SK-N-SH treated with all-trans-retinoic acid at 6 μM for 48 hours (cell line): ENCODE data around the gene MVB12B.

Experiments used
- ATAC-seq: fragments of 200-7000 bp; cut with Tn5 transposase; 3 replicates; pipeline ENCODE4 v1.9.1; 2020; ENCODE audit warnings: mild to moderate bottlenecking, moderate library complexity
- ARNTL ChIP-seq: fragments of 450-650 bp; formaldehyde crosslinking; IDR thresholded peaks from 2 replicates; pipeline ENCODE4 v1.5.0; 2020; ENCODE audit warnings: low read depth, mild to moderate bottlenecking, moderate library complexity, borderline replicate concordance
- BACH2 ChIP-seq: fragments of 250-450 bp; sonication (Bioruptor Pico); IDR thresholded peaks from 2 replicates; pipeline ENCODE4 v1.9.0; 2021; ENCODE audit warnings: mild to moderate bottlenecking, borderline replicate concordance
- CSDC2 ChIP-seq: fragments of 250-450 bp; sonication (Bioruptor Pico); IDR thresholded peaks from 2 replicates; pipeline ENCODE4 v1.5.0; 2020; ENCODE audit warnings: mild to moderate bottlenecking, moderate library complexity
- CSRNP3 ChIP-seq: fragments of 250-450 bp; sonication (Bioruptor Pico); IDR thresholded peaks from 2 replicates; pipeline ENCODE4 v1.5.1; 2021; ENCODE audit warnings: mild to moderate bottlenecking, moderate library complexity
- ESRRG ChIP-seq: fragments of 250-450 bp; sonication (Bioruptor Pico); IDR thresholded peaks from 2 replicates; pipeline ENCODE4 v1.6.1; 2021; ENCODE audit warnings: mild to moderate bottlenecking
- GLIS3 ChIP-seq: fragments of 250-450 bp; sonication (Bioruptor Pico); IDR thresholded peaks from 2 replicates; pipeline ENCODE4 v1.5.0; 2020; ENCODE audit warnings: mild to moderate bottlenecking, moderate library complexity
- ISL1 ChIP-seq: fragments of 250-450 bp; sonication (Bioruptor Pico); IDR thresholded peaks from 2 replicates; pipeline ENCODE4 v2.1.2; 2022; ENCODE audit warnings: mild to moderate bottlenecking, moderate library complexity
- OSR1 ChIP-seq: fragments of 250-450 bp; sonication (Bioruptor Pico); IDR thresholded peaks from 2 replicates; pipeline ENCODE4 v1.8.0; 2022; ENCODE audit warnings: moderate library complexity, mild to moderate bottlenecking, inconsistent platforms
- POU6F1 ChIP-seq: fragments of 250-450 bp; sonication (Bioruptor Pico); IDR thresholded peaks from 2 replicates; pipeline ENCODE4 v1.8.0; 2021; ENCODE audit warnings: low read depth, mild to moderate bottlenecking, moderate library complexity, borderline replicate concordance
- PPARA ChIP-seq: fragments of 250-450 bp; sonication (Bioruptor Pico); IDR thresholded peaks from 2 replicates; pipeline ENCODE4 v1.5.0; 2020; ENCODE audit warnings: mild to moderate bottlenecking, borderline replicate concordance
- RARB ChIP-seq: fragments of 250-450 bp; sonication (Bioruptor Pico); IDR thresholded peaks from 2 replicates; pipeline ENCODE4 v1.8.0; 2021; ENCODE audit warnings: mild to moderate bottlenecking, moderate library complexity
- SNAI2 ChIP-seq: fragments of 250-450 bp; sonication (Bioruptor Pico); IDR thresholded peaks from 2 replicates; pipeline ENCODE4 v1.5.0; 2020; ENCODE audit warnings: mild to moderate bottlenecking, moderate library complexity
- TCF4 ChIP-seq: fragments of 250-450 bp; sonication (Bioruptor Pico); IDR thresholded peaks from 2 replicates; pipeline ENCODE4 v1.8.0; 2021; ENCODE audit warnings: mild to moderate bottlenecking, moderate library complexity, borderline replicate concordance
- TOX ChIP-seq: fragments of 250-450 bp; sonication (Bioruptor Pico); IDR thresholded peaks from 2 replicates; pipeline ENCODE4 v1.8.0; 2021; ENCODE audit warnings: mild to moderate bottlenecking, moderate library complexity, borderline replicate concordance
- TSHZ2 ChIP-seq: fragments of 250-450 bp; sonication (Bioruptor Pico); IDR thresholded peaks from 2 replicates; pipeline ENCODE4 v1.5.0; 2020; ENCODE audit warnings: mild to moderate bottlenecking, moderate library complexity
- ZFP3 ChIP-seq: fragments of 250-450 bp; sonication (Bioruptor Pico); IDR thresholded peaks from 2 replicates; pipeline ENCODE4 v1.5.0; 2020; ENCODE audit warnings: mild to moderate bottlenecking, moderate library complexity
- ZNF565 ChIP-seq: fragments of 450-650 bp; formaldehyde crosslinking; conservative IDR thresholded peaks from 2 replicates; pipeline ENCODE4 v1.5.0; 2020; ENCODE audit warnings: low read depth, mild to moderate bottlenecking, moderate library complexity
- ZNF70 ChIP-seq: fragments of 450-650 bp; formaldehyde crosslinking; IDR thresholded peaks from 2 replicates; pipeline ENCODE4 v1.5.0; 2020; ENCODE audit warnings: mild to moderate bottlenecking, moderate library complexity
- ZNF8 ChIP-seq: fragments of 450-650 bp; formaldehyde crosslinking; IDR thresholded peaks from 2 replicates; pipeline ENCODE4 v1.5.0; 2020; ENCODE audit warnings: mild to moderate bottlenecking, moderate library complexity
- TF ChIP-seq, protein P1 (sequence below): fragments of 250-450 bp; sonication (Bioruptor Pico); IDR thresholded peaks from 2 replicates; pipeline ENCODE4 v1.5.1; 2020; ENCODE audit warnings: low read depth, mild to moderate bottlenecking, moderate library complexity
- TF ChIP-seq, protein P2 (sequence below): fragments of 250-450 bp; sonication (Bioruptor Pico); IDR thresholded peaks from 2 replicates; pipeline ENCODE4 v1.8.0; 2020; ENCODE audit warnings: mild to moderate bottlenecking, moderate library complexity, borderline replicate concordance

The MVB12B gene

GRCh38 chr9:126420643-126421564 lies 94.3 kb downstream of the MVB12B start (continued):
- TF ChIP-seq TOX (CRISPR knock-in tag) (no peak), ZNF8 (CRISPR knock-in tag) (no peak), ZFP3 (CRISPR knock-in tag) (no peak), OSR1 (no peak), CSRNP3 (CRISPR knock-in tag) (no peak), ZNF70 (CRISPR knock-in tag) (no peak), TCF4 (no peak), GLIS3 (no peak), PPARA (CRISPR knock-in tag) (no peak)

- ATAC-seq = no peak
- TF ChIP-seq TCF4 (no peak), RARB (CRISPR knock-in tag) (no peak), TSHZ2 (CRISPR knock-in tag) (no peak), PPARA (CRISPR knock-in tag) (no peak), ISL1 (CRISPR knock-in tag) (no peak), ZFP3 (CRISPR knock-in tag) (no peak), ZNF565 (CRISPR knock-in tag) (no peak), CSDC2 (no peak), ESRRG (CRISPR knock-in tag) (no peak)
- TF ChIP-seq, protein P1, sequence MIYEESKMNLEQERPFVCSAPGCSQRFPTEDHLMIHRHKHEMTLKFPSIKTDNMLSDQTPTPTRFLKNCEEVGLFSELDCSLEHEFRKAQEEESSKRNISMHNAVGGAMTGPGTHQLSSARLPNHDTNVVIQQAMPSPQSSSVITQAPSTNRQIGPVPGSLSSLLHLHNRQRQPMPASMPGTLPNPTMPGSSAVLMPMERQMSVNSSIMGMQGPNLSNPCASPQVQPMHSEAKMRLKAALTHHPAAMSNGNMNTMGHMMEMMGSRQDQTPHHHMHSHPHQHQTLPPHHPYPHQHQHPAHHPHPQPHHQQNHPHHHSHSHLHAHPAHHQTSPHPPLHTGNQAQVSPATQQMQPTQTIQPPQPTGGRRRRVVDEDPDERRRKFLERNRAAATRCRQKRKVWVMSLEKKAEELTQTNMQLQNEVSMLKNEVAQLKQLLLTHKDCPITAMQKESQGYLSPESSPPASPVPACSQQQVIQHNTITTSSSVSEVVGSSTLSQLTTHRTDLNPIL = no peak
- TF ChIP-seq, protein P2, sequence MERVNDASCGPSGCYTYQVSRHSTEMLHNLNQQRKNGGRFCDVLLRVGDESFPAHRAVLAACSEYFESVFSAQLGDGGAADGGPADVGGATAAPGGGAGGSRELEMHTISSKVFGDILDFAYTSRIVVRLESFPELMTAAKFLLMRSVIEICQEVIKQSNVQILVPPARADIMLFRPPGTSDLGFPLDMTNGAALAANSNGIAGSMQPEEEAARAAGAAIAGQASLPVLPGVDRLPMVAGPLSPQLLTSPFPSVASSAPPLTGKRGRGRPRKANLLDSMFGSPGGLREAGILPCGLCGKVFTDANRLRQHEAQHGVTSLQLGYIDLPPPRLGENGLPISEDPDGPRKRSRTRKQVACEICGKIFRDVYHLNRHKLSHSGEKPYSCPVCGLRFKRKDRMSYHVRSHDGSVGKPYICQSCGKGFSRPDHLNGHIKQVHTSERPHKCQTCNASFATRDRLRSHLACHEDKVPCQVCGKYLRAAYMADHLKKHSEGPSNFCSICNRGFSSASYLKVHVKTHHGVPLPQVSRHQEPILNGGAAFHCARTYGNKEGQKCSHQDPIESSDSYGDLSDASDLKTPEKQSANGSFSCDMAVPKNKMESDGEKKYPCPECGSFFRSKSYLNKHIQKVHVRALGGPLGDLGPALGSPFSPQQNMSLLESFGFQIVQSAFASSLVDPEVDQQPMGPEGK (CRISPR knock-in tag) = no peak
These were observed 95.2 kb downstream of the MVB12B start for GRCh38 chr9:126421567-126422428.

DNA sequence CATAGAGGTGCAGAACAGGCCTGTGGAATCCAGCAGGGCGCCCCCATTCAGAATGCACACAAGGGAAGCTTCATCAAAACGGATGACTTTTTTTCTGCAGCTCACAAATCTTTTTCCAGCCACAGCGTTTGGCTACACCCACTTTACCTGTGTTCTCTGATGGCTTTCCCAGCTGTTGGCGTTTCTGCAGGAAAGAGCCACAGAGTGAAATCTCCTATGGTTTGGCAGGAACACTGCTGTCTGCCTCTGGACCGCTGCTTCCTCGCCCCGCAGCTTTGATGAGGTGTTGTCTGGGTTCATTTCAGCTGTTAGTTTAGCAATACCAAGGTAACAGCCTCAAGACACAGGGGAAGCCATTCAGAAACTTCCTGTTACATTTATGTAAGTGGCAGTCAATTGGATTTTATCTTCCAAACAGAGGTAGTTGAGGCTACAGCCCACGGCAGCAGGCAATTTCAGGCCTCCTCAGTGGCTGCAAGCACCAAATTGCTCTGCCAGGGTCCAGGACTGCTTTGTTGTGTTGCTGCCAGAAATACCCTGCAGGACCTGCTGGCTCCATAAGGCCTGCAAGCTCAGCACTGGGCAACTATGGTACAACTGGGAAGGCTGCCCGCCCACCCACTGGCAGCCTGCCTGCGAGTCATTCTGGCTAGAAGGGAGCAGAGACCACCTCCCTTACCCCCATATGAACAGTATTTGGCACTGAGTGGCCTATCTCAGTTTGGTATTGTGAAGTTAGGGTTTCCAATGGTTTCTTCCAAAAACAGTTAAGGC lies 96.7 kb downstream of the MVB12B start:
- TF ChIP-seq CSRNP3 (CRISPR knock-in tag) (no peak), ZNF8 (CRISPR knock-in tag) (no peak), SNAI2 (CRISPR knock-in tag) (no peak), POU6F1 (CRISPR knock-in tag) (no peak), ZNF565 (CRISPR knock-in tag) (no peak), ZNF70 (CRISPR knock-in tag) (no peak), ARNTL (no peak), BACH2 (CRISPR knock-in tag) (no peak), GLIS3 (no peak)
- 0 out of 3 replicates have a peak, but pooled peaks have one; percentile 20 for ATAC-seq
